UCSD-AML1 (cell line): ENCODE results near the gene ERMAP.
"Not testable (repeated sequence)": the region's sequence is repeated elsewhere in the genome, so short reads cannot be mapped to it uniquely, and the experiment has no call there.

ENCODE experiments used
- DNase-seq: peaks from one replicate; lab custom pipeline; 2025; ENCODE audit not compliant: unreplicated experiment; lab: John Stamatoyannopoulos, UW

ERMAP gene

DNA sequence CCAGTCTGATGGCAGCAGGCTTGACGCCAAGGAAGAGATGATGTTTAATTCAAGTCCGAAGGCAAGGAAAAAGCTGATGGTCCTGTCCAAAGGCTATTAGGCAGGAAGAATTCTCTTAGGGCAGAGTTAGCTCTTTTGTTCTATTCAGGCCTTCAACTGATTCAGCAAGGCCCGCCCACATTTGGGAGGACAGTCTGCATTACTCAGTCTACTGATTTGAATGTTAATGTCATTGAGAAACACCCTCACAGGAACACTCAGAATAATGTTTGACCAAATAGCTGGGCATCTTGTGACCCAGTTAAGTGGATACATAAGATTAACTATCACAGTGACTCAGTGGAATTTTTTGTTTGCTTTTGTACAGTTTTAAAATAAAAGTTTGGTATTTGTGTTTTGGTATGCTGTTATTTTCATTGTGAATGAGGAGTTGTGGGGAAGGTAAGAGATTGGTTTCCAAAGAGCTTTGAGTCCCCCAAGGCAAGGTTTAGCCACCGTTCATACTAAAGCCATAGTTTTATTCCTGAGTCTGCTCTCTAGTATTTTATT, 27.7 kb downstream of the ERMAP start:
- no peak for DNase-seq

DNA sequence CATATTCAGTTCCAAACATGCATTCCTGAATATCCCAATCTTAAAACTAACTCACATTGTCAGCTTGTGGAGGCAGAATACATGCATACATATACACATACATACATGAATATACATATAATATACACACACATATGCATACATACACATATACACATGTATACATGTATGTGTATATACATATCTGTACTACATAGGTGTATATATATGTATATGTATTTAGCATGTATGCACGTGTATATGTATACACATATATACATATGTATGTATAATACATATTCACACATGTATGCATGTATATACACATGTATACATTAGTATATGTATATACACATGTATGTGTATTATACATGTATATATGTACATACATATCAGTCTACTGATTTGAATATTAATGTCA, 28.3 kb downstream of the ERMAP start:
- DNase-seq = no peak

DNA sequence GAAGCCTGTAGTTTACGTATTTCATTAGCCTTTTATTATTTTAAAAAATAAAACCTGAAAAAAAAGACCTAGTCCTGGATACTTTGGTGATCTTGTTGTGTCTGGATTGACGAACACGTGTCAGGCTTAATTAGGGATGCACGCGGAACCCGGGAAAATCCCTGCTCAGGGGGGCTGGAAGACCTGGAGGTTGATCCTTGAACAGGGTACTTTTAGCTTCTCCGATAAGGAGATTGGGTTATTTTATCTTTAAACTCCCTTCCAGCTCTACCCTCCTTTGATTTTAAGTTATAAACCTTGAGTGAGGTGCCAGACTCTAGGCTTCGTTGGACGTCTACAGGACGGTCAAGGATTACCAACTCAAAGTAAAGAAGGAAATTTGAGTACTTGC, 28.9 kb downstream of the ERMAP start:
- DNase-seq = no peak

DNA sequence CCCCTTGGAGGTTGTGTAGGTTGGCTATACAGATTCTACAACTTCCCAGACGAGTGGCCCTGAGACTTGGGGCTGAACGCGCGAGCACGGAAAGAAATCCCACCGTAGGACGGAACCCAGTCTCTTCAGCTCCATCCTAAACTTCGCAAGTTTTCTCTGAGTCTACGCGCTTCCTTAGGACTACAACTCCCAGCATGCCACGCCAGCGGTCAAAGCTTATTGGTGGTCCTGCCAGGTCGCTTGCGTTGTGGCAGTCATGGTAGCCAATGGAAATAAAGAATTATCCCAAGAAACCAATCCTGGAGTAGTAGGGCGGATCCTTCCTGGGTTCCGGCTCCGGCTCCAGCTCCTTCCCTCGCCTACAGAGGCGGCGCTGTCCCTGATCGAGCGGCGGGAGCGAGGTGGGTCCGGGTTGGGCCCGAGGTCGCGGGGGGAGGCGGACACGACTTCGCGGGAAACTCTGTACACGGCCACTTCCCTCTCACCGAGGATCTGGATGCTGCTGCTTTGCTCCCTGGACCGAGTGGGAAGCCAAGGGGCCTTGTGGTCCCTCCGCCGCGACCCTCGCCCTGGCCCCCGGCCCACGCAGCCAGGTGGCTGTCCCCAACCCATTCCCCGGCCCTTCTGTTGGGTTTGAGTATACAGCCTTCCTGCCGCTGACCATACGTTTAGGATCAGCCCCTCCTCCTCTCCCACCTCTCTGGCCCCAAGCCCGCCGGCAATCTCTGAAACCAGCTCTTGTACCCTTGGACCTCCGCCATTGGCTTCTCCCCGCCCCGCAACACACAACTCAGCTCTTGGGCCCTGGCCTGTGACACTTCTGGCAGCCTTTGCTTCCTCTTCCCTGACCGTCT, 29.6 kb downstream of the ERMAP start, which contains the start of gene ZNF691:
TSS of gene ZNF691 (plus strand) at position 357 of the 854 bp plus-strand sequence. CDS start 3,046 bp downstream, outside the sequence.
- peak; percentile 90 for DNase-seq

DNA sequence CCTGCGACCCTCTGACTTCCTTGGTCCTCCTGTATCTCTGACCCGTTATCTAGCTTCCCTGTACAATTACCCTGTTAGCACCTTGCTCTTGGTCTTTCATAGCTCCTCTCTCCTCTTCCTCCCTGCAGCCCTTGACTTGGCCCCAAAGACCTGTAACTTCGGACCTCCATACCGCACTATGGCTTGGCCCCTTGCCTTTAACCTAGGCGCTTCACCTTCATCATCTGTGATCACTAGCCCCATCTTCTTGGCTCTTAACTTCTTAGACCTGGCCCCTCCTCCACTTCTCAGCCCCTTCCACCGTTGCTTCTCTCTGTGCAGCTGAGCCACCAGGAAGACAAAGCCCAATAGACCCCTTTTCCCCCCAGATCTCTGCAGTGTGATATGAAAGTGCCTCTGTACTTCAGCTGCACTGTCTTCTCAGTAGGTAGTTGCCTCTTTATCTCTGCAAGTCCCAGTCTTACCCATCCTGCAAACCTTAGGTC, 30.2 kb downstream of the ERMAP start:
- no peak for DNase-seq

DNA sequence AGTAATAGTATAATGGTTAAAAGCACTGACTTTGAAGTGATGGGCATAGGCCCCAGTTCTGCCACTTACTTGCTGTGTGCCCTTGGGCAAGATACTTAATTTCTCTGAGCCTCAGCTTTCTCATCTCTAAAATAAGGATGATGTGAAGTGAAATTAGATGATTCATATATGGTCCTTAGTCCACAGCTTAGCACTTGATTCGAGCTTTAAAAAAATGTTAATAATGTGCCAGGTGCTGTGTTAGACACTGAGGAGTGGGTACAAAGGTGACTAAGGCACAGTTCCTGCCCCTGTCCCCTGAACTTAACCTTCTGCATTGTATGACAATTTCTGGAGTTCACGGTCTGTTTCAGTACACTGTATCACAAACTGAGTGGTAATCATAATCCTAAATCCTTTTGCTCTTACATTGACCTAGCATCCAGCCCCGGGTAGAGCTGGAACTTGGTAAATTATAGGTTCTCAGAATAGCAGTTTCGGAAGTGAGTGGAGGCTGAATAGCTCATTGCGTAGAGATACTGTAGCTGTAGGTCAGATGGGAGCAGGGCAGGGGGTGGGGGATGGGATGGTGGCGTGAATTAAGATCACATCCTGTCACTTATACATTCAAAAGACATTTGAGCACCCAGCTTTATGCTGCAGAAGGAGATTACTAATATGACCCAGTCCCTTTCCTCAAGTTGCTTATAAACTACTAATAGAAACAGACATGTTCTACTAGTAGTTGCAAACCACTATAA, 31.0 kb downstream of the ERMAP start:
- DNase-seq = no peak

DNA sequence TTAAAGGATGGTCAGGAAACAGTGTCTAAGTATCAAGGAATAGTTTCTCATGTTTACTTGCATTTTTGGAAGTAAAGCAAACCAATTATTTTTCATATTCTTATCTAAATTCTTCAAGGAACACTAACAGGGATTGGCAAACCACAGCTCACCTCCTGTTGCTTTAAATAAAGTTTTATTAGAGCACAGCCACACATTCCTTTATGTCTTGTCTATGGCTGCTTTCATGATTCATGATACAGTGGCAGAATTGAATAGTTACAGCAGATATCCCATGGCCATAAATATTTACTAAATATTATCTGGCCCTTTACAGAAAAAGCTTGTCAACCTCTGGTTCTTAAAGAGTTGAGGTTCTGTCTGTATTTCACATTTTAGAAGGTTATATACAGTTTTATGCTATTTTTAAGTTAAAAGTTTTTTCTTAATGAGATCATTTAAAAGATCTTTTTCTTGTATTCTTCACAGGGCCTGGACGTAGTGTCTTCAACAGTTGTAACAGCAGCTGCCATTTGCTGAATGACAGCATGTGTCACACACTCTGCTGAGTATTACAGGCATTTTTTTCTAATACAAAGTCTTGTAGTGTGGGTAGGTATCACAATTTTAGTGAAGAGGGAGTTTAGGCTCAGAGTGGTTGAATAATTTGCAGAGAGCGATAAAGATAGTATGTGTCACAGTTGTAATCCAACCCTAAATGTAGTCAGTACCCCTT, 32.1 kb downstream of the ERMAP start:
- DNase-seq = no peak

DNA sequence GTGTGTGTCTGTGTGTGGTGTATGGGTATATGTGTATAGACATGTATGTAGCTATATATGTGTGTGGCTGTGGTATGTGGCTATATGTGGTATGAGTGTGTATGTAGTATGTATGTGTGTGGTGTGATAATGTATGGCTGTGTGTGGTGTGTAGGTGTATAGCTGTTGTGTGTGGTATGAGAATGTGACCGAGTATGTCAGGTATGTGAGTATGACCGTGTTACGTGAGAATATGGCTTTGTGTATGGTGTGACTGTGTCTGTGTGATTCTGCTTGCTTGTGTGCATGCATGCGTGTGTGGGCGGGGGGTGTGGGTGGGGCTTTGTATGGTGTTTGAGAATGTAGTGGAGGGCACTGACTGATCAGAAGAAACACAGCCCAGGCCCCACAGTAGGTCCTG, 33.0 kb downstream of the ERMAP start:
- DNase-seq = no peak

DNA sequence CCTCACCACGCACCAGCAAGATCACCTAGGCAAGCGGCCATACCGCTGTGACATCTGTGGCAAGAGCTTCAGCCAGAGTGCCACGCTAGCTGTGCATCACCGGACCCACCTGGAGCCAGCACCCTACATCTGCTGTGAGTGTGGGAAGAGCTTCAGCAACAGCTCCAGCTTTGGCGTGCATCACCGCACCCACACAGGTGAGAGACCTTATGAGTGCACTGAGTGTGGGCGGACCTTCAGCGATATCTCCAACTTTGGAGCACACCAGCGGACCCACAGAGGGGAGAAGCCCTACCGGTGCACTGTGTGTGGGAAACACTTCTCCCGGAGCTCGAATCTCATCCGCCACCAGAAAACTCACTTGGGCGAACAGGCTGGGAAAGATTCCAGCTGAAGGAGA, 34.5 kb downstream of the ERMAP start:
- DNase-seq = no peak

DNA sequence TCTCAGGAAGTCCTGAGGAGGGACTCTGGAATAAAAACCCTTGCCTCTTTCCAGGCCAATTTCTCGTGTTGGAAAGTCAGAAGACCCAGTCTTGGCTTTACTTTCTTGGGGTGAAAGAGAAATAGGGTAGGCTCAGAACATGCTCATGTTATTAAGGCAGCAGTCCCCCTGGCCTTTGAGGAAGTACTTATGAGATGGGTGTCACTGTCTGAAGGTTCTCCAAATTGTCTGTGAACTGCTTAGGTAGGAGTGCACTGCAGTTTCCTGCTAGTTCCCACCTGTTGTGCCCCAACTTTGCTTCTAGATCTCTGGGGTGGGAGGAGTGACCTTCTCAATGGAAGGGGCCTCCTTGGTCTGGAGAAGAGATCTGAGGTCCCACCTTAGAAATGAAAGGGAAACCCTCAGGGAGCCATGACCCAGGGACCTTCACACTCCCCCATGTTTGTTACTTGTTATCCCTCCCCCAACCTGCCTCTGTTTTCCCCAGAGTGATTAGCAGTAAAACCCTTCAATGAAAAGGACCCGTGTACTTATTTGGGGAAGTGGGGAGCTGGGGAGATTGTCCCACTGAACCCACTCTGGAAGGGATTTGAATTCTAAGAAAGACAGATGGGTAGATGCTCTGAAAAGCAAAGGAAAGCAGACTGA, 35.2 kb downstream of the ERMAP start:
- no peak for DNase-seq

DNA sequence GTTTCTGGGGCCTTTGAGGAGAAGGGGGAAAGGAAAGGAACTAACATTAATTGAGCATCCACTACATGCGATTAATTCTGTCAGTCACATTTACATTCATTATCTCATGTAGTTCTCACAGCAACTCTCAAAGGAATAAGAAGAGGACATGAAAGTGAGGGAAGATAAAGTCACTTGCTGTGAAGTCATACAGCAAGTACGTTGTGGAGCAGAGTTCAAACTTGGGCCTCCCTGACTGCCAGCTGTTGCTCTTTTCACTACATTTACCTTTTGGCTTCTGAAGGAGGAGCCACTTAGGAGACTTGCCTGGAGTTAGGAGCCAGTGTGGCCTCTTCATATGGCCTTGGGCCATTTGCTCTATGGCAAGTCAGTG, 35.7 kb downstream of the ERMAP start:
- no peak for DNase-seq

DNA sequence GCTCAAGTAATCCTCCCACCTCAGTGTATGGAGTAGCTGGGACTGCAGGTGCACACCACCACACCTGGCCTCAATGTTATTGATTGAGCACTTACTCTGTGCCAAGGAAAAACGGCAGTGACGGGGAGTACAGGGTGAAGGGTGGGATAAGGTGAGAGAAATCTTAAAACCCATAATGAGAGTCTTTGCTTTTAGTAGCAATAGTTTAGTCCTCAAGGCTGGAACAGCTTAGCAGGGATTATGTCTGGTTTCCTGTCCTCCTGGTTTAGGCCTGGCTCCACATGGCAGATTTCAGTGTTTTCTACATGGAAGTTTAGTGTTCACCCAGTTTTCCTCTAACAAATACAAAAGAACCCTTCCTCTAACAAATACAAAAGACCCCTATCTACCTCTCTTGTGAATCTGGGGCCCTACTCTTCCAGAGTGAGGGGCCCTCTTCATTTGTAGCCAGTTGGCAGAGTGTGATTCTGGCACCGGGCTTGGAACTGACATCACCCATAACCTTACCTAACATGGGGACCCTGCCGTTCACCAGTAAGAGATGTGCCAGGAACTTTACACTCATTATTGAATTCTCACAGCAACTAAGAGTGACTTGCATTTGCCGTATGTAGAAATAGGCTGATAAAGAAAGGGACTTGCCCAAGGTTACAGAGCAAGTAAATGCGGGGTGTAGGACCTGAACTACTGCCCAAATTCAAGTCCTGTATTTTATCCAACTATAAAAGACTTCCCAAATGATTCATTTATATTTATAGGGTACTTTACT, 36.4 kb downstream of the ERMAP start:
- DNase-seq = no peak

DNA sequence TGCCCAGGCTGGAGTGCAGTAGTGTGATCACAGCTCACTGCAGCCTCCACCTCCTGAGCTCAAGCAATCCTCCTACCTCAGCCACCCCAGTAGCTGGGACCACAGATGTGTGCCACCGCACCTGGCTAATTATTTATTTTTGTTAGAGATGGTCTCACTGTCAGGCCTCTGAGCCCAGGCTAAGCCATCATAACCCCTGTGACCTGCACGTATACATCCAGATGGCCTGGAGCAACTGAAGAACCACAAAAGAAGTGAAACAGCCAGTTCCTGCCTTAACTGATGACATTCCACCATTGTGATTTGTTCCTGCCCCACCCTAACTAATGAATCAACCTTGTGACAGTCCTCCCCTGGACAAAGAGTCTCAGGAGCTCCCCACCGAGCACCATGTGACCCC, 39.6 kb downstream of the ERMAP start:
- not testable (repeated sequence) for DNase-seq

DNA sequence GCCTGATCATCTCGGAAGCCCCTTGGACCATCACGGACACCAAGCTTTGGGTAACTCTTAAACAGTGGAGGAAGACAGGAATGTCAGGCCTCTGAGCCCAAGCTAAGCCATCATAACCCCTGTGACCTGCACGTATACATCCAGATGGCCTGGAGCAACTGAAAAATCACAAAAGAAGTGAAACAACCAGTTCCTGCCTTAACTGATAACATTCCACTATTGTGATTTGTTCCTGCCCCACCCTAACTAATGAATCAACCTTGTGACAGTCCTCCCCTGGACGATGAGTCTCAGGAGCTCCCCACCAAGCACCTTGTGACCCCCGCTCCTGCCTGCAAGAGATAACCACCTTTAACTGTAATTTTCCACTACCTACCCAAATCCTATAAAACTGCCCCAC, 42.4 kb downstream of the ERMAP start:
- DNase-seq = not testable (repeated sequence)

DNA sequence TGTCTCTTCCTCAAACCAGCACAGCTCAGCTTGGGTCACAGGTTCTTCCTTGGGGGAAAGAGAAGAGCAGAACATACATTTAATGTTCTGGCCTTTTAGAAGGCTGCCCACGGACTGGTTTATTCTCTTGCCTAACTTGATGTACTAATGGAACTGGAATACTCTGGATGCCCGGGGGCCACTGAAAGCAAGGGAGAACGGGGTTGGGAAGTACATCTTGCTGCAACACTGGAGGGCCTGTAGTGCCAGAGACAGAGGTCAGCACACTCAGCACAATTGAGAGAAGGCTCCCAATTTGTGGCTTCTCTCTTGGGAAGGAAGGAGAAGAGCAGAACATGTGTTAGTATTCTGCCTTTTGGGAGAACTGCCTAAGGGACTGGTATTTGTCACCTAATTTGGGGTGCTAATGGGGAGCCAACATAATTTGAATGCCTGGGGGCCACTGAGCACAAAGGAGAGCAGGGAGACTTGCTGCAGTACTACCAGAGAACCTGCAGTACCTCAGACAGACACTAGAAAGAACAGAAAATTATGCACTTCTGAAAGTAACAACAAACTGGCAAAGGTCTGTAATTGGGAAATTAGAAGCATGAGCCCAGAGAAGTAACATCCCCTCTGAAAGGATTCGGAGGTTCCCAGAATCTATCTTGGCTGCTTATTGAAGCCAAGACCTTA, 43.6 kb downstream of the ERMAP start:
- no peak for DNase-seq

DNA sequence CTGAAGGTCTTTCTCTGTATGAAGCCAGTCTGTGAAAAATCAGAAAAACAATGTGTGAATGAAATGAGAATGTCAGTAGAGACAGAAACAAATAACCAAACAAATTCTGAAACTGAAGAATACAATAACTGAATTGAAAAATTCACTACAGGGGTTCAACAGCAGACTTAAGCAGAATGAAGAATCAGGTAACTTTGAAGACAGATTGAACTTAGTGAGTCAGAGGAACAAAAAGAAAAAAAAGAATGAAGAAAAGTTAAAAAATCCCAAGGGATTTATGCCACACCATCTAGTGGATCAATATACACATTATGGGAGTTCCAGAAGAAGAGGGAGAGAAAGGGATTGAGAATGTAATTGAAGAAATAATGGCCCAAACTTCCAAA, 44.1 kb downstream of the ERMAP start:
- no peak for DNase-seq

DNA sequence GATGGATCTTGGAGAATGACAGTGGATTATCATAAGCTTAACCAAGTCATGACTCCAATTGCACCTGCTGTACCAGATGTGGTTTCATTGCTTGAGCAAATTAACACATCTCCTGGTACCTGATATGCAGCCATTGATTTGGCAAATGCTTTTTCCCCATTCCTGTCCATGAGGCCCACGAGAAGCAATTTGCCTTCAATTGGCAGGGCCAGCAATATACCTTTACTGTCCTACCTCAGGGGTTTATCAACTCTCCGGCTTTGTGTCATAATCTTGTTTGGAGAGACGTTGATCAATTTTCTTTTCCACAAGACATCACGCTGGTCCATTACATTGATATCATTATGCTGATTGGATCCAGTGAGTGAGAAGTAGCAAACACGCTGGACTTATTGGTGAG, 49.6 kb downstream of the ERMAP start:
- DNase-seq = no peak

DNA sequence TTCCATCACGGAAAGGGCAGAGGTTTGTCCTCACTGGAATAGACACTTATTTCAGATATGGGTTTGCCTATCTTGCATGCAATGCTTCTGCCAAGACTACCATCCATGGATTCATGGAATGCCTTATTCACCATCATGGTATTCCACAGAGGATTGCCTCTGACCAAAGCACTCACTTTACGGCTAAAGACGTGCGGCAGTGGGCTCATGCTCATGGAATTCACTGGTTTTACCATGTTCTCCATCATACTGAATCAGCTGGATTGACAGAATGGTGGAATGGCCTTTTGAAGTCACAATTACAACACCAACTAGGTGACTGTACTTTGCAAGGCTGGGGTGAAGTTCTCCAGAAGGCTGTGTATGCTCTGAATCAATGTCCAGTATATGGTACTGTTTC, 51.5 kb downstream of the ERMAP start:
- DNase-seq = not testable (repeated sequence)

DNA sequence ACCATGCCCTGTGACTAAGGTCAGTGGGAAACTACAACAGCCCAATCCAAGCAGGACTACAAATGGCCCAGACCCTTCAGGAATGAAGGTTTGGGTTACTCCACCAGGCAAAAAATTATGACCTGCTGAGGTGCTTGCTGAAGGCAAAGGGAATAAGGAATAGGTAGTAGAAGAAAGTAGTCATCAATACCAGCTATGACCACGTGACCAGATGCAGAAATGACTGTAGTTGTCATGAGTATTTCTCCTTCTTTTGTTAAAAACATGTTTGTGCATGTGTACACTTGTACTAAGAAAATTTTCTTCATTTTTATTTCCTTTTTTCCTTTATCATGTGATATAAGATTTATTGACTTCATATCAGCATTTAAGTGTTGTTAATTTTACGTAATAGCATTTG, 52.3 kb downstream of the ERMAP start:
- DNase-seq = not testable (repeated sequence)
